Activated CD8-positive, alpha-beta memory T cell treated with anti-CD3 and anti-CD28 coated beads, Interleukin-2, amount 50 U/mL, for 1 hour (primary cell): Measurements from ENCODE around the gene TRIM22.

Experiments
- DNase-seq: peaks from one replicate; pipeline ENCODE4 v3.0.0-alpha.2; 2020; ENCODE audit errors: extremely low read depth

Gene TRIM22

GRCh38 chr11:5738431-5738830 is 48.8 kb downstream of the TRIM22 start:
- no peak for DNase-seq

DNA sequence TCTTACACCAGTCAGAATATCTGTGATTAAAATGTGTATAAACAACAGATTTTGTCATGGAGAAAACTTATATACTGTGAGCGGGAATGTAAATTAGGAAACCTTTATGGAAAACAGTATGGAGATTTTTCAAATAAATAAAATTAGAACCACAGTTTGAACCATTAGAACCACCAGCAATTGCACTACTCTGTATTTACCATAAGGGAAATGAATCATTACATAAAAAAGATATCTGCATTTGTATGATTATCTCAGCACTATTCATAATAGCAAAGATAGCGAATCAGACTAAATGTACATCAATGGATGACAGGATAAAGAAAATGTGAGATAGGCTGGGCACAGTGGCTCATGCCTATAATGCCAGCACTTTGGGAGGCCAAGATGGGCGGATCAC is 57.0 kb downstream of the TRIM22 start:
- no peak for DNase-seq

- no peak for DNase-seq
These were observed 60.2 kb downstream of the TRIM22 start for GRCh38 chr11:5749836-5750235.

- DNase-seq: no peak
These were observed 64.4 kb downstream of the TRIM22 start, which contains the start of gene OR52N4 for GRCh38 chr11:5753943-5754342. Gene OR52N4, plus strand, starts transcription at chr11:5754243. Its CDS starts 498 bp downstream, at chr11:5754741.
